Neural crest cell (in vitro differentiated cells): ENCODE data around the gene CBL. TPM values are rescaled to one million over a fixed set of nuclear protein-coding genes. Genes with fewer than 3 reads are reported as not detected.

Experiments used
- DNase-seq: peaks from one replicate; pipeline ENCODE4 v3.0.0; 2021; ENCODE audit warnings: low read depth, mixed read lengths, low spot score
- H3K27ac Mint-ChIP-seq: one replicate; pipeline ENCODE4 v1.8.0; 2021; ENCODE audit warnings: mild to moderate bottlenecking, mixed read lengths; ENCODE audit not compliant: unreplicated experiment
- H3K27me3 Mint-ChIP-seq: 2 replicates; pipeline ENCODE4 v1.8.0; 2021; ENCODE audit warnings: low read depth, mild to moderate bottlenecking, mixed read lengths
- H3K36me3 Mint-ChIP-seq: 2 replicates; pipeline ENCODE4 v1.8.0; 2021; ENCODE audit warnings: low read depth, mild to moderate bottlenecking, mixed read lengths
- H3K4me1 Mint-ChIP-seq: 2 replicates; pipeline ENCODE4 v1.8.0; 2021; ENCODE audit warnings: mixed read lengths
- H3K4me3 Mint-ChIP-seq: one replicate; pipeline ENCODE4 v1.8.0; 2021; ENCODE audit warnings: mild to moderate bottlenecking, mixed read lengths
- H3K9me3 Mint-ChIP-seq: 2 replicates; pipeline ENCODE4 v1.8.0; 2021; ENCODE audit warnings: mixed read lengths
- total RNA-seq: library from RNA; stranded (reverse); gene quantifications from 2 replicates; pipeline ENCODE4 v1.2.1, GENCODE V29; 2021
- TF ChIP-seq, protein P1 (sequence below): fragments of 200-600 bp; sonication (generic); conservative IDR thresholded peaks from 2 replicates; pipeline ENCODE4 v1.5.0; 2021; ENCODE audit warnings: antibody characterized with exemption, mild to moderate bottlenecking

CBL gene
- total RNA-seq, 1 donor from 2014 or later: 43.5 TPM

DNA sequence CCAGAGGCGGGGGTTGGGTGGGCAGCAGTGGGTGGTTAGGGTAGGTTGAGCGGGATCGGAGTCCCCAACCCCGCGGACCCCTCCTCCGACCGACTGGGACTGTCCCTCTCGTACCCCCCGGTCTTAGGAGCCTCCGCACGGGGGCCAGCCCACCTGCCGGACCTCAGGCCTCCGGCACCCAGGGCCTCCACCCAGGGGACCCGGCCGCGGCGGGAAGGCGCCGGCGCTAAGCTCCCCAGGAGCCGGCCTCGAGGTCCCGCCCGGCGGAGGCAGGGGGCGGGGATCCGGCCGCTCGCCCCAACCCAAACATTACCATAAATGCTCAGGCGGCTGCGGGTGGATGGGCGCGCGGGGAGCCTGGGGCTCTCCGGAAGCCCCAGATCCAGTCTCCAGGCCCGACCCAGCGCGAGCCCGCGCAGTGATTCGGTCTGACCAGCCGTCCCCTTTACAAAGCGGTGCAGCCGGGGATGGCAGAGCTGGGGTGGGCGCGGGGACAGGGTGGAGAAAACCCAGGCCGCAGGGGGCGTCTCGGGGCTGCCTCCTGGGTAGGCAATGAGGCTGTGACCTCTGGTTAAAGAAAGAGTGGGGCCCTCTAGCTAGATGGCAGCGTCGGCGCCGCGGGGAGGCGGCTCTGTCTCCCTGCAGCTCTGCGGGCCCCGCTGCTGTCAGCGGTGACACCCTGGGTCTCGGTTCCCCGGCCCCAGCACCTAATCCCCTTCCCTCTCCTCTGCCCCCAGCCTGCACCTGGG is 114.8 kb downstream of the CBL start:
- TF ChIP-seq, protein P1, sequence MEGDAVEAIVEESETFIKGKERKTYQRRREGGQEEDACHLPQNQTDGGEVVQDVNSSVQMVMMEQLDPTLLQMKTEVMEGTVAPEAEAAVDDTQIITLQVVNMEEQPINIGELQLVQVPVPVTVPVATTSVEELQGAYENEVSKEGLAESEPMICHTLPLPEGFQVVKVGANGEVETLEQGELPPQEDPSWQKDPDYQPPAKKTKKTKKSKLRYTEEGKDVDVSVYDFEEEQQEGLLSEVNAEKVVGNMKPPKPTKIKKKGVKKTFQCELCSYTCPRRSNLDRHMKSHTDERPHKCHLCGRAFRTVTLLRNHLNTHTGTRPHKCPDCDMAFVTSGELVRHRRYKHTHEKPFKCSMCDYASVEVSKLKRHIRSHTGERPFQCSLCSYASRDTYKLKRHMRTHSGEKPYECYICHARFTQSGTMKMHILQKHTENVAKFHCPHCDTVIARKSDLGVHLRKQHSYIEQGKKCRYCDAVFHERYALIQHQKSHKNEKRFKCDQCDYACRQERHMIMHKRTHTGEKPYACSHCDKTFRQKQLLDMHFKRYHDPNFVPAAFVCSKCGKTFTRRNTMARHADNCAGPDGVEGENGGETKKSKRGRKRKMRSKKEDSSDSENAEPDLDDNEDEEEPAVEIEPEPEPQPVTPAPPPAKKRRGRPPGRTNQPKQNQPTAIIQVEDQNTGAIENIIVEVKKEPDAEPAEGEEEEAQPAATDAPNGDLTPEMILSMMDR: no peak

DNA sequence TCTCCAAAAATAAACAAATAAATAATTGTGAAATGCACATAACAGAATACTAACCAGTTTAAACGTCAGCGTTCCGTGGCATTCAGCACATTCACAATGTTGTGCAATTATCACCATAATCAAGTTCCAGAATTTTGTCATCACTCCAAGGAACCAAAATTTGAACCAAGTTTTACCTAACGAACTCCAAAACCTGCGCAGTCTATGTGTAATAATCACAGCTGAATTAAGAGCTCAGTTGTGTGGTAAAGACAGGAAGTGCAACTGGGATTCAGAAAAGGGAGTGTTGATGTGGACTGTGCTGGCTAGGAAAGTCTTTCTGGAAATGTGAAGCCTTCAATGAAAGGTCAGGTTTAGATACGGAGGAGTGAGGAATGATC is 116.2 kb downstream of the CBL start:
- TF ChIP-seq, protein P1: no peak
- H3K27ac Mint-ChIP-seq: peak overlapping the region; percentile 50
- H3K4me1 Mint-ChIP-seq: peaks cover 49% of the 10 kb centered on the region
- DNase-seq: no peak
- H3K27me3 Mint-ChIP-seq: peaks cover 8% of the 10 kb centered on the region
- H3K4me3 Mint-ChIP-seq: peak overlapping the region; percentile 13
- no peaks in the 10 kb centered on the region for H3K36me3 Mint-ChIP-seq
- H3K9me3 Mint-ChIP-seq: no peaks in the 10 kb centered on the region

More for the DNA sequence above, 114.8 kb downstream of the CBL start:
- H3K9me3 Mint-ChIP-seq: no peaks in the 10 kb centered on the region
- peak overlapping the region; percentile 97 for H3K27ac Mint-ChIP-seq
- H3K27me3 Mint-ChIP-seq: peaks cover 11% of the 10 kb centered on the region
- DNase-seq: peak; percentile 58
- H3K36me3 Mint-ChIP-seq: no peaks in the 10 kb centered on the region
- H3K4me3 Mint-ChIP-seq: peak overlapping the region; percentile 79
- H3K4me1 Mint-ChIP-seq: peaks cover 49% of the 10 kb centered on the region

DNA sequence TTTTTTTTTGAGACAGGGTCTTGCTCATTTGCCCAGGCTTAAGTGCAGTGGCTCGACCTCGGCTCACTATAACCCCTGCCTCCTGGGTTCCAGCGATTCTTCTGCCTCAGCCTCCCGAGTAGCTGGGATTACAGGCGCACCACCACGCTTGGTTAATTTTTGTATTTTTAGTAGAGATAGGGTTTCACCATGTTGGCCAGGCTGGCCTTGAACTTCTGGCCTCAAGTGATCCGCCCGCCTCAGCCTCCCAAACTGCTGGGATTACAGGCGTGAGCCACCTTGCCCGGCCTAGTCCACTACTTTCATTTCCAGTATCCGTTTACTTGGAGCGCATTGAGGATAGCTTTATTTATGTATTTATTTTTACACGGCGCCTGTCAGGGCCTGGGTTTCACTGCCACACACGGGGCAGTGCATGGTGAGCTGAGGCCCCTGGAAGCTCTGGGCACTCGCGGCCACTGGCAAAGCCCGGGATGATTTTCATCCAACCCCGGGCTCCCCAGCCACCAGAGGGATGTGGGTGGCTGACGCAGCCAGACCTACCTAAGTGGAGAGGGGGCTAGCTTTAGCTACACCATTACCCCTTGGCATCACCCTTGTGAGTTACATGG is 116.9 kb downstream of the CBL start:
- H3K9me3 Mint-ChIP-seq: no peaks in the 10 kb centered on the region
- H3K4me1 Mint-ChIP-seq: peaks cover 42% of the 10 kb centered on the region
- no peak overlapping the region for H3K27ac Mint-ChIP-seq
- DNase-seq: no peak
- no peaks in the 10 kb centered on the region for H3K36me3 Mint-ChIP-seq
- peaks cover 3% of the 10 kb centered on the region for H3K27me3 Mint-ChIP-seq
- TF ChIP-seq, protein P1: no peak
- H3K4me3 Mint-ChIP-seq: peak overlapping the region; percentile 42

DNA sequence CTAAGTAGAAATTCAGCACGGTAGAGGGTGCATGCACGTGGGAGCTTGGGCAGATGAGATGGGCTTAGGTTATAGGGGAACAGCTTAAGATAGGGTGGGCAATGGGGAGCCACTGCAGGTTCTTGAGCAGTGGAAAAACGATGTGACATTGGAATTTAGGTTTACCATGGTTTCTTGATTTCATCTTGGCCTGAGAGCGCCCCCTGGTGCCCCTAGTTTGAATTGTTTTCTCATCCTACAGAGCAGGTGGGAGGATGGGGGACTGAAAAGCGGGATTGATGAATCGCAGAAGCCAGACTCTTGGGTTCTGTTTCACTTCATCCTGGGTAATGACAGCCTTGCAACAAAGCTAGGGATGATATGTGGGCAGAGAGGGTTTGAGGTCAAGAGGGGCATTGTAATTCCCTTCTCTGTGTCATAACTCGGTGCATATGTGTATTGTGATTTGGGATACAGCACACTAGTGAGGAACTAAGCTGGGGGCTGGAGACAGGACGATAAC is 117.4 kb downstream of the CBL start:
- H3K4me1 Mint-ChIP-seq: peaks cover 37% of the 10 kb centered on the region
- H3K27me3 Mint-ChIP-seq: peaks cover 3% of the 10 kb centered on the region
- peak; percentile 90 for DNase-seq
- H3K36me3 Mint-ChIP-seq: no peaks in the 10 kb centered on the region
- no peak overlapping the region for H3K27ac Mint-ChIP-seq
- no peaks in the 10 kb centered on the region for H3K9me3 Mint-ChIP-seq
- TF ChIP-seq, protein P1: peak; percentile 84
- H3K4me3 Mint-ChIP-seq: peak overlapping the region; percentile 42

DNA sequence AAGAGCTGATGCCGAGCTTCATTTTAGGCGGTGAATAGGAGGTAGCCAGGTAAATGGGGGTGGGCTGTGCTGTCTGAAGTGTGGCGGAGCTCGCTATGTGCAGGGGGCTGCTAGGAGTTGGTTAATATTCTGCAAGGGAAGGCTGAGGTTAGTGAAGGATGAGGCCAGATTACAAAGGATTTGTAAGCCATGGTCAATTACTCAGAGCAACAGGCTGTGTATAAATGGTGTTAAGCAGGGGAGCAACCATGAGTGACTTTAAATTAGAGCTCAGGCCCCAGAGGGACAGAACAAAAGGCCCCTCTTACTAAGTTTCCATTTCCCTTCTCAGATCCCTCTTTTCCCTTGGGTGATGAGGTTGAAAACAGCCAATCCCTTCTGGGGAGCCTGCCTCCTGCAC is 118.0 kb downstream of the CBL start:
- Mint-ChIP-seq H3K36me3 (no peaks in the 10 kb centered on the region), H3K4me1 (peaks cover 31% of the 10 kb centered on the region), H3K4me3 (peak overlapping the region; percentile 54), H3K27me3 (no peaks in the 10 kb centered on the region), H3K9me3 (no peaks in the 10 kb centered on the region), H3K27ac (no peak overlapping the region)
- TF ChIP-seq, protein P1: no peak
- DNase-seq: no peak
